IPS-NIHi11 (cell line): ENCODE results near the gene IER5.

Source experiments
- DNase-seq: peaks from one replicate; pipeline ENCODE4 v3.0.0; 2012; ENCODE audit warnings: mixed read lengths, low spot score

The IER5 gene

DNA sequence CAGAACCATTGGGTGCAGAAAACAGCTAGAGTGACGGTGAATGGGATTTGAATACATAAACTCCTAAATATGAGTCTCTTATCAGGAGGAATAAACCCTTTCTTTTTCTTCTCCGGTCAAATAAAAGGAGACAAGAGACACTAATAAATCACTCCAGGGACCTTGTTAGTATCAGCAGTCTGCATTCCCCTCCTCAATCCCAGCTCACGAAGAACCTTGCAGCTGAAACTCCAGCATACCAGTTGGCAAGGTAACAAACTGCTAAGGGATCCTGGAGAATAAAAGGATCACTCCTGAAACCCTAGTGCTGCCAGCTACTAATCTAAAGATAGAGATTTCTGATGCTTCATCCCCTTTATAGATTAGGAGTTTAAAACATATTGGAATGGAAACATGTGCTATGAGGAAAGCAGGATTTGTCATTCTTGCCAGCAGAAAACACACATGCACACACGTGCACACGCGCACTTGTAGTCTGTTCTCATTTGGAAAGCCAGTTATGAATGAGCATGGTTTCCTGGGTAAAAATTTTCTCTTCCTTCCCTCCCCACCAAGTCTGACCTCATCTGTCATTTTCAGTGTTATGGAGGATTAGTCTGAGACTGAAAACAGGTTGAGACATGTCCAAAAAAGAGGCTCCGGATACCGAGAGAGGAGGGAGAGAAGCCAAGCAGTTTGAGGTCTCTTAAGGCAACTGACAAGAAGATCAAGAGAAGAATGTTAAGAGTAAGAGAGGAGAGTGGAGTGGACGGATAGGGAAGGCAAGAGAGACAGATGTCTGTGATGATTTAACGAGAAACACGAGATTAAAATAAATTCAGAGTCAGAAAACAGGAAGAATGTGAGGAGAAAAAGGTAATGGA lies 10.9 kb downstream of the IER5 start:
- no peak for DNase-seq

DNA sequence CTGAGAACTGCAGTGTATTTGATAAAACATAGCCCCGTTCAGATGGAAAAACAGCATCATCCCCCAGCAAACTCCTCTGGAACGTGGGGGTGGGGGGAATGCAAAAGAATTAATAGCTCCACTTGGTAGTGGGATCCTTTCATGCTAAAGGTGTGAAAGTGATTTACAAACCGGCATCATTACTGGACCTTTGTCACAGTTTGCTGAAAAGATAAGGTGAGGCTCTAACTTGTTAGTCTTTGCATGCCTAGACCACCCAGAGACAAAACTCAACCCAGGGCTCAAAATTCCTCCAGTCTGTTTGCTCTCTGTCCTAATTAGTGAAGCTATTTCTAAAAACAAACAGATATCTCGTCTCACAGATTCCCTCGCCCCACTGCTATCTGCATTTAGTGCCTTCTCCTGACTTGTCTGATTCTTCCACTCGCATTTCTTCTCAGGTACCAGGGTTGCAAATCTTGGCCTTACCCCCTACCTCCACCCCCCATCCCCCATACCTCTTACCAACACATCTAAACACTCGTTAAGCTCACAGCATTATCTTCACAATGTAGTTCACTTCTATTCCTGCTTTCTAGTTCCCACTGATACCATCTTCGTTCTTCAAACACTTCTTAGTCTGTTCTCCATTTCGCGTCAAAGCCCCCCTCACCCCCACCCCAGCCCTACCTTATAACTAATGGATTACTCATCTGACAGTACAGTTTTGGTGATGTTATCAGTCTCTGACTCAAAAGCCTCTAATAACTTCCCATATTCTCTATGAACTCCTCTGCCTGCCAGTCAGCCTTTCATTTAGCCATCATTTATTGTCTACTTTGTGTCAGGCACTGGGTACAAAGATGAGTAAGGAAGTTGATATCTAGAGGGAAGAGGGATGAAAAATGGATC lies 11.8 kb downstream of the IER5 start:
- DNase-seq = no peak

DNA sequence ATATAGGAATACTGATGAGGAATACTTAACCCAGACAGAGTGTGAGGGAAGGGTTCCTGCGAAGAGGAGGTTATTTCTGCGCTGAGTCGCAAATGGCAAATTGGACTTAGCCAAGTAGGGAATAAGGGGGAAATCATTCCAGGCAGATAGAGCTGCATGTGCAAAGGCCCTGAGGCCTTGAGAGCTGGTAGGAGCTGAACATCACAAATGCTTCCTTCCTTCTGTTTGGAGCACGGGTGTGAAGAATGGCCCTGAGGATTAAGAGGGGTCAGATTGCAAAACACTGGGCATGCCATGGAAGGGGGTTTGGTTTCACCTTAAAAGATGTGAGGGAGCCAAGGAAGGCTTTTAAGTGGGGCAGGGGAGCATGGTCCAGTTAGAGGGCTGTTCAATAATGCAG lies 12.4 kb downstream of the IER5 start:
- DNase-seq = no peak

DNA sequence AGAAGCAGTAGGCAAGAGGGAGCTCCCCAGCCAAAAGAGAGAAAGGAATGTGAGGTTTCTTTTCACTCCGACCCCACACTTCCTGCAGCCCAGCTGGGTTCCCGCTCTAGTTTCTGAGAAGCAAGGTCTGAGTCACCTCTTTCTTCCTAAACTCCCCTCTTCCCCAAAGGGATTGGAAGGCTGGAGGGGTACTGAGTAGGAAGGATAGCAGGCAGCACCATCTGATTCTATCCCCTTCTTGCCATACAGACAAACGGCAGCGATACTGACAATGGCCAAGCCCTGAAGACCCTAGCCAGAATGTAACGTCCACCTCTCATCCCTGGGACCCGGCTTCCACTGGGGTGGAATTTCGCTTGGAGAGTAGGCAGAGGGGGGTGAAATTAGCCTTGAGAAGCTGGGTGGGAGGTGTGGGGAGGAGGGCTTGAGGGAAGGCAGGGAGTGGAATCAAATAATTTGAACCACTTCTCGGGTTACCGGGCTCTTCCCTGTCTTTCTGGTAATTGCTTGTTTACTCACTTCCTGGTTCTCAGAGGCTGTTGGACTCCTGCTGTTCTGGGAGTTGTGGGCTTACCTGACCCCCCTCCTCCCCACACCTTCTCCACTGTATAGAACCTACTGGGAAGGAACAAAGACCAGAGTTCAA lies 13.2 kb downstream of the IER5 start:
- DNase-seq = peak; percentile 50

DNA sequence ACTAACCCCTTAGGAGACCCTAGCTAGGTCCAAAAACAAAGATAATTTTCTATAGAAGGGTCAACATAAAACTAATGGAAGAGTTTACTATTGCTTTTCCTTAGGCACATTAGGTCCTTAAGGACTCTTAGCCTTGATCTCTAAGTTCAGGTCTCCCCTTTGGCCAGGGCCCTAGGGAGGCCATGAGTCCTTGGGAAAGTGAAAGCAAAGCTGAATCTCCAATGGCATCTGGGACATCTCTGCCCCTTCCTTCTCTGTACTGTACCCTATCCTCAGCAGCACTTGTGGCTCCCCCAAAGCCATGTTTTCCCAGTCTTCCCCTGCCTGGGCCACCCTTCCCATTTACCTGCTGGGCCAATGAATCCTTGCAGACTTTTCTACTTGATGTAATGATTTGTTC lies 14.3 kb downstream of the IER5 start:
- no peak for DNase-seq

DNA sequence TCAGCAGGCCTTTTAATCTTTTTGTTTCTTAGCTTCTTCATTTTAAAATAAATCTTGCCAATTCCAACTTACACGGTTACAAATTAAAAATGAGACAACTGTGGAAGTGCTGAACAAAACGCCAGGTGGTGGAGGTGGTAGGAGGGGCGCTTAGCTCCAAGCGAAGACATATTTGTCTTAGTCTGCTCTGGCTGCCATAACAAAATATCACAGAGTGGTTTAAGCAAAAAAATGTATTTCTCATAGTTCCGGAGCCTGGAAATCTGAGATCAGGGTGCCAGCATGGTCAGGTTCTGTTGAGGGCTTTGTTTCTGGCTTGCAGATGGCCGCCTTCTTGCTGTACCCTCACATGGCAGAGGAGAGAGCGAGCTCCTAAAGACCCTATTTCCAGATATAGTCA lies 14.9 kb downstream of the IER5 start:
- DNase-seq = no peak

DNA sequence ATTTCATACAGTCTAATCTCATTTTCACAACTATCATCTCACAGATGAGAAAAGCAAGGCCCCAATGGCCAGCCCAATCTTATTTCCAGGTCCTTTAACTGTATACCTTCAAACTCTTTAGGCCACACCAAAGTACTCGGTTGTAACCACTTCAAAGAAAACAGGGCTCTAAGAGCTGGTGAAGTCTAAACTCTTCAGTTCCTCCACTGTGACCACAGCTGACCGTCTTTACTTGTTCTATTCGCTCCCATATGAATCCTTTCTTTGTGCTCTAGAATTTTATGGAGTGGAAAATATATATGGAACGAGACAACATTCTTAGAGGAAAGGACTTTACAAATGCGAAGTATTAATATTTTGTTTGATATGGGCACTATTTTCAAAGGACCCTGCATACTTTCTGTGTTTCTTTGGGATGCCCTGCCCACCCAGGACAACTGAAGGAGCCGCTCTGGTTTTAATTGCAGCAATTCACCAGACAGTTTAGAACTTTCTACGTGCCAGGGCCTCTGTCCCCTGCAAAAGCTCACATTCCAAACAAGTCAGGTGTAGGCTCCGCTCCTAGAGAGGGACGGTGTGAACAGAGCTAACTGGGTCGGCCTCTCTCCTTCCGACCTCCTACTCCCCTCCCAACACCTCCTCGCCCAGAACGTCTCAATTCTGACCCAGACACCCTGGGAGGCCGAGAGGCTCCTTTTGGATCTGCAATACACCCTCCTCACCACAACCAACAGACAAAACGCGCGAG lies 15.7 kb downstream of the IER5 start:
- no peak for DNase-seq

DNA sequence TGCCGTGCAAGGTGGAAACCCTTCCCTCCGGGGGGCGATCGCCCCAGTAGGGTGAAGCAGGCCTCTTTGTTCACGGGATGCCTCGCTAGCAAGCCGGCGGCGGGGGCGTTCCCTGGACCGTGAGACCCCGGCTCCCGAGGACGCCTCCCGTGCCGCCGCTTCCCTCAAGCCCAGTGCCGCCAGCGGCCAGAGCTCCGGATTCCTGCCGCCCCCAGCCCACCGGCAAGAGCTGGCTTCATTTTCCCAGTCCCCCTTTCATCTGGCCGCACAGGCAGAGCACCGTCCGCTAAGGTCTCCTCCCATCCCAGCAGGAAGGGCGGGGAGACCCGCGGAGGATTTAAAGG lies 16.3 kb downstream of the IER5 start:
- no peak for DNase-seq

DNA sequence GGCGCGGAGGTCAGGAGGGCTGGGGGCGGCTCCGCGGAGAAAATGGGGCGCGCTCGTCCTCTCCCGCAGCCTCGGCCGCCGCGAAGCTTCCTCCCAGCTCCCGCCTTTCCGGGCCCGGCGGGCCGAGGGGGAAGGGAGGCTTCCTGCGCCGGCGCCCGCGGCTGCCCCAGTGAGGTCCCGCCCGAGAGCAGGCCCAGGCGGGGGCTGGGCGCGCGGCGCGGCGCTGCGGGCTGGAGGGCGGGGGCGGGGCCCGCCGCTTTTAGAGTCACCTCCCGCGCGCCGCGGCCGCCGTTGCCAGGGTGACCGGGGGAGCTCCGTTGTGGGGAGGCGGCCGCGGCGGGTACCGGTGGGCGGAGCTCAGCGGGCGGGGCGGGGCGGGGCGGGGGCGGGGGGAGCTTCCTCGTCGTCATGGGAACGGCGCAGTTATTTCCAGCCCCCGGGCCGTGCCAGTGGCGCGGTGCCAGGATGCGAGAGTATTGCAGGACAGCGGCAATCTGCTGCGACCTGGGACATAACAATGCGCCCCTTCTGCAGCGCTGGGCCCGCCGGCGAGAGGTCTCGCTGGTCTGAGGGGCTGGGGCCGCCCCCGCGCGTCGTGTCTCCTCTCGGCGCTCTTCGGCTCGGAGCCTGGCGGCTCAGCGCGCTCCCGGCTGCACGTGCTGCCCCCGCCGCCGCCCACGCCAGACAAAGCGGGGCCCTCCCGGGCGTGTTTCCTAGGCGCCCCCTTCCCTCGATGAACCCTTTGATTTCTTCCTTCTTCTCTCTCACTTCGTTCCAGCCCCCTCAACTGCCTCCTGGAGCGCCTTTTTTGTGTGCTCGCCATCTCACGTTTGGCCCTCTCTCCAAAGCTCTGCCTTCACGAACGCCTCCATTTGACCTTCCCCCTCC lies 16.9 kb downstream of the IER5 start:
- peak; percentile 94 for DNase-seq

DNA sequence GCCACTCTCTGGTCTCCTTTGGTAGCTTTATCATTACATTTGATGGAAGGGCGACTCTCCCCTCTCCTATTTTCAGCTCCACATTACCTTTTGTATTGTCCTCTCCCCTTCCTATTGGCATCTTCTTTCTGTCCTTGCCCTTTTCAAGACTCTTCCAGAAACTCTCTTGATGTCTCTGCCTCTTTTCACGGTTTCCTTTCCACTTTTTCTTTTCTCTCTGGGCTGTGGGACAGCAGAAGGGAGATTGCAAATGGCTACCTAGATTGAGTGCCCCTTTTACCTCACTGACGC lies 17.5 kb downstream of the IER5 start:
- DNase-seq = no peak

DNA sequence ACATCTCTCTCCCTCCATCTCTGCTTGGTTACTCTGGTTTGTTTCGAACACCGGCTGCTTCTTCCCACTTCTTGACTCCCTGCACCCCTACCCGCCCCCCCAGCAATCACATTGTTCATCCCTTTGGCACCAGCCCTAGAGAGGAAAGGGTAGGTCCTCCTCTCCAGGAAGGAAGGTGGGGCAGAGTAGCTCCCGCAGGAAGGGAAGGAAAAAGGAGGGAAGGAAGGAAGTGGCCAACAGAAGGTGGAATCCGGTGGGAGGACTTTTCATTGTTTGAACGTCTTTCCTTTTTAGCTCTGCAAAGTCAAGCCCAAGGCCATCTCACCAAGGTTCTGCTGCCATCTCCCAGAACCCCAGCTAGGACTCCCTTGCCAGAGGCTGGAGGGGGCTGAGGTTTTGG lies 18.0 kb downstream of the IER5 start:
- DNase-seq = no peak

DNA sequence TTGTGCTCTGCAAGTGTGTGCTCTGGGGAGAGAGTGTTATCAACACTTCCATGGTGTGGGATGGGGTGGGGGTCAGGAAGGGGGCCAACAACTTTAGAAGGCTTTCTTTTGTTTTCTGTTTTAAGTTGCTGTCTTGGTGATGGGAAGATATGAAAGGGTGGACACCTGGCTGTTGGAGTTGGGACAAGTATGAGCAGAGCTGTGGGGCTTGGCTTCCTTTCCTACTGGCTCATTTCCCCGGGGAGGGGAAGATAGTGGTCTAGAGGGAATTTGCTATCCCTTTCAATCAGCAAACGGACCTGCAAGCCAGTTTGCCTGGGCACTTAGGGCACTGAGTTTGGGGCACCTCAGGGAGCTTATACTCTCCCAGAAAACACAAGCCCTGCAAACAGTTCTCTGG lies 19.2 kb downstream of the IER5 start:
- DNase-seq = no peak

DNA sequence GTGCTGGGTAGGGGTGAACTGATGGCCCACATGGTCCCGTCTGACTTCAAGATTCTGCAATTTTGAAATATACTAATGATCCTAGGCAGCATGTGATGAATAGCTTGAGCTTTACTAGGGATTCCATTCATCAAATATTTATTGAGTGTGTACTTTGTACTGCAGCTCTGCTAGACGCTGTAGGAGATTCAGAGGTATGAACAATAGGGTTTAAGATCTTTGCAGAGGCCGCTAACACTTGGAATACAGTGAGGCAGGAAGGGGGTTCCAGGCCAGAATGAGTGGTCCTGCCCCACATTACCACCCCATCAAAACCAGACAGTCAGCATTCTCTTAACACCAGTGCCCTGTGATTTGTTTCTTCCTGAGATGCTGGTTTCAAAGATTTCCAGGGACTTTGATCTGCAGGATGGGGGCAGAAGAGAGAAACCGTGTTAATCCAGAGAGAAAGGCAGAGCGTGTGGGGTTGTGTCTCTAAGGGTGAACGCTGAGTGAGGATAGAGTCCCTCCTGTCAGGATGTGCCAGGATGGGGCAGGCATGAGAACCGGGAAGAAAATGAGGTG lies 19.9 kb downstream of the IER5 start:
- no peak for DNase-seq

DNA sequence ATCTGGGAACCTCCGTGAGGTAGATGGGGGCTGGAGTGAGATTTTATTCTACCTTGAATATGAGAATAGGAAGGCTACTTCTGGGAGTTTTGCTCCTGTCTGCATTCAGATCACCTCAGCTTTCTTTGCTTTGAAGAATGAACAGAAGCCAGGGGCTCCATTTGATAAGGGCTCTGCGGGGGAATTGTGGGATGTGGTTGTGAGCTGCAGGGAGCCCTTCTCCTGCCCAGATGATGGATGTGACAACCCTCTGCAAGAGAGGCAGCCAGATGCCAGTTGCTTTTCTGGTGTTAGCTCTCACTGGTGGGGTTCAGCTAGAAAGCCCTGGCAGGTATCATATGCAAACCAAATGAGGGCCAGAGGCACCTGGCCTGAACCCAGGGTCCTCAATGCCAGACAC lies 21.5 kb downstream of the IER5 start:
- no peak for DNase-seq

DNA sequence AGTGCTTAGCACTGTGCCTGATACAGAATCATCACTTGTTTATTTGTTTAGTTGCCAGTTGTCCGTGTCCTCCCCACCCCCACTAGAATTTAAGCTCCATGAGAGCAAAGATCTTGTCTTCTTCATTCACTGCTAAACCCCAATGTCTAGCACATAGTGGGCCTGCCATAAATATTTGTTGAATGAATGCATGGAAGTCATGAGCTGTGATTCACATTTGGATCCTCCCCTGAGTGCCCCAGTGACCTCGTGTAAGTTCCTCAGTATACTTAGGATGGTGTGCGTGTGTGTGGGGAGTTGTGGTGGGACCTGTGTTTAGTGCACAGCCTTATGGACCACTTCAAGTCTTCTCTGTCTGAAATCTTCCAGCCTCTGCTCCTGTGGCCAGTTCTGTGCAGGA lies 23.1 kb downstream of the IER5 start:
- DNase-seq = no peak

DNA sequence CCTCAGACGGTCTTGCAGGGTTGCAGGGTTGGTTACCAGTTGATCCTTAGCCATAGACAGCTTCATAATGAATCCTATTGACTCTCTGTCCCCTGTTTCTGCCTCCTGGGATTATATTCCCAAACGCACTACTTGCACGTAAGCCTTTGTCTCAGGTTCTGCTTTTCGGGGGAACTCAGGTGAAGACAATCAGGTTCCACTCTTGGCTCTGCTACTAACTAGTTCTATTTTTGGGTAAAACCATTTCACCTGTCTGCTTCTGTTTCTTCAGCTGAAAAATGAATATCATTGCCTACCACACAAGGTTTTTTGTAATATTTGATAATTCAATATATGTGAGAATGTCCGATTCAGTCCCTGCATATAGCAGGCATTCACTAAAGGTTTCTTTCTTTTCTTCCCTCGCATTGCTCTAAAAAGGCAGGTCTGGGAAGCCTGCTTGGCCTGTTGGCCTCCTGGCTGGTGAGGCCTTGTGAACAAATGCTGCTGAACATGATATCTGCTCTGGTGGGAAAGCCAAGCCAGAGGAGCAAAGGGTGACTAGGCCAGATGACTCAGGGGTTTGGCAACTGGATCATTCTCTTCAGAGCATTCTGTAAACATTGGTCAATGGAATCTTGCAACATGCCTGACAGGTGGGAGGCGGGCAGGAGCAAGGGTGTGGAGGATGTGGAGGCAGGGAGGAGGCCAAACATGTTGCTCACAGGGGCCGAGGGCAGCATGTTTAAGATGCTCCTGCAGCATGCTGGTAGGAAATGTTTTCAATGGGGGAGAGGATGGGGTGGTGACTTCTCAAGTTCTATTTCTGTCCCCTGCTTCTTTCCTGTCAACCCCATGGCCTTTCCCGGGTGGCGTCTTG lies 23.8 kb downstream of the IER5 start:
- peak; percentile 43 for DNase-seq

DNA sequence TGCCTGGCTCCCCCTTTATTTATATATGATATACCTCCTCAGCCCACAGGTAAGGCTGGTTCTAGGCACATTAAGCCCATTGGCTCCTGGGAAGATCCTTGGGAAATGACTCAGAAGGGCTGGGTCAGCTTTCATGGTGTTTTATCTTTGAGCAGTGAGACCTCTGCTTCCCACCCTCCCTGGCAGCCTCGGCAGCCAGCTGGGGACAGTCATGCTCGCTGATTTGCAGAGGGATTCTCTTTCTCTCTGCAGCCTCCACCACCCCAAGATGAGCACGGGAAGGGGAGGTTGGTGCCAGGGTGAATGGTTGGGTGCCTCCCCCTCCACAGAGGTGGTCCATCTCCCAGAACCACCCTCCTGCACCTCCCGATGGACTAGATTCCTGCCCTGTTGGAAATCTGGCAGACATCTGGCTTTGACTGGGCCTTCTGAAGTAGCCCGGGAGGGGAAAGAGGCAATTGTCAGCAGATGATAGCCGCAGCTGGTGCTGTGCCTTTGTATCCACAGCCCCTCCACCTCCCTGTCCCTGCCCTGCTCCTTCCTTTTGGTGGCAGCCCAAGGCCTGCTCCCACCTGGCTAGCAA lies 24.6 kb downstream of the IER5 start:
- no peak for DNase-seq

DNA sequence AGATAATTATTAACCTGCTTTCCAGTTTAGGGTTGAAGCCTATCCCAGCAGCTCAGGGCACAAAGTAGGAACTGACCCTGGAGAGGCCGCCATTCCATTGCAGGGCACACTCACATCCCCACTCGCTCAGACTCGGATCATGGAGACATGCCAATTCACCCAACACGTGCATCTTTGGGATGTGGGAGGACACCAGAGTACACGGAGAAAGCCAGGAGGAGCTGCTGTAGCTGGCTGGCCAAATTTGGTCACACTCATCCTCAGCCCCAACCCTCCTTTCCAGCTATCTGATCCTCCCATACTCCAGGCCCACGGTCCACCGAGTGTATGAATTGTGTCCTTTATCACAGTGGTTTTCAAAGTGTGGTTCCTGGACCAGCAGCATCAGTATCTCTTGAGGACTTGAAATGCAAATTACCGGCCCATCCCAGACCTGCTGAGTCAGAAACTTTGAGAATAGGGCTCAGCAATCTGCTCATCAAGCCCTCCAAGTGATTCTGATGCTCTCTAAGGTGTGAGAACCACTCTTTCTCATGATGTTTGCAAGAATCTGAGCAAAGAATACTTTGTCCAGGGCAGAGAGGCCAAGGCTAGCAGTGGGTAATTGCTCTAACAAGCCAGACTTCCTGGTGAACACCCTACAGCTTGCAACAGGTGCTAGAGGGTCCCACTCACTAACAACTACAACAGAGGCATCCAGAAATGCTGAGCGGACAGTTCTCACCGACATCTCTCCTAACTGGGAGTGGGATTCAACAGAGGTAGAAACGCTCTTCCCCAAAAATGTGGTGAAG lies 26.3 kb downstream of the IER5 start:
- no peak for DNase-seq

DNA sequence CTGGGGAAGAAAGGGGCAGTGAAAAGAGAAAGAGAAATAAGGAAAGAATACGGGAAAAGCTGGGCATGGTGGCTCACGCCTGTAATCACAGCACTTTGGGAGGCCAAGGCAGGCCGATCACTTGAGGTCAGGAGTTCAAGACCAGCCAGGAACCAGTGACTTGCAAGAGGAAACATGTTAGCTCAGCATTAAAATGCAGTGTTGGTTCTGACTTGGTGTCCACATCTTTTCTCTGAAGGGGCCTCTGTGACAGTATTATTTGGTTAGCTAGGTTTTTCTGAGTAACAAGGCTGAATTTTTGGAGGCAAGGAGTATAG lies 26.8 kb downstream of the IER5 start:
- no peak for DNase-seq
